SKM-1 treated with dmso at 0.1 percent for 144 hours (cell line): ENCODE results near the gene DNAJC5G.
"Not testable (repeated sequence)": the region's sequence is repeated elsewhere in the genome, so short reads cannot be mapped to it uniquely, and the experiment has no call there.

Source experiments
- DNase-seq: peaks from one replicate; lab custom pipeline; 2025; ENCODE audit not compliant: unreplicated experiment; lab: John Stamatoyannopoulos, UW

Gene DNAJC5G

DNA sequence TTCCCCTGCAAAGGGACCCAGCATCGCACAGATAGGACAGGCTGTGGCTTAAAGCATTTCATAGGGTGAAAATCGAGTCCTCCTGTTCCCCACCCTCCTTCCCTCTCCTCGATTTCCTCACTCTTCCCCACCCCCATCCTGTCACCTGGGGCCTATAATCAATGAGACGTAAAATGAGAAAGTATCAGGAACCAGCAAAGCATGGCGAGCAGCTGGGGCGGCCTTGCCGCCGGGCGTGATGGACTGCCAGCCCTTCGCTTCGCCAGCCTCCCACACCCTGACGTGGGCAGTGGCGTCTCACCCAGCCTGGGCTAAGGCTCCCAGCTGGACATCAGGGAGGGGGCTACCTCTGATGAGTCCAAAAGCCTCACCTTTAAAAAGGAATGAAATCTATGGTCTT is 23.5 kb upstream of the DNAJC5G start:
- no peak for DNase-seq

DNA sequence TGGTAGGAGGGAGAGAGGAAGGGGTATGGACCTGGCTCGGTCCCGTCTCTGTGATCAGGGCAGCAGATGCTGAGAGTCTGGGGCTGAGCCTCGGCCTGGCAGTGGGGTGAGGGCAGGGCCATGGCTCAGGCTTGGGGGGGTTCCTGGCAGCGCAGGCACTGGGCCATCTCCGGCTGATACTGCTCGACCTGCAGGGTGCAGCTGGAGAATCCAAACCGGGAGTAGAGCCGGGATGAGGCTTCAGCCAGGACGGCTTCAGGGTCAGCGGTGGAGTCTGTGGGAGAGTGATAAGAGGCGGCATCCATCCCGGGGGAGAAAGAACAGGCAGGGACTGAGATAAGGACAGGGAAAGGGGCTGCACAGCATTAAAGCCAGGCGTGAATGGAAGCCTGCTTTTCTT is 20.0 kb upstream of the DNAJC5G start:
- DNase-seq = no peak

DNA sequence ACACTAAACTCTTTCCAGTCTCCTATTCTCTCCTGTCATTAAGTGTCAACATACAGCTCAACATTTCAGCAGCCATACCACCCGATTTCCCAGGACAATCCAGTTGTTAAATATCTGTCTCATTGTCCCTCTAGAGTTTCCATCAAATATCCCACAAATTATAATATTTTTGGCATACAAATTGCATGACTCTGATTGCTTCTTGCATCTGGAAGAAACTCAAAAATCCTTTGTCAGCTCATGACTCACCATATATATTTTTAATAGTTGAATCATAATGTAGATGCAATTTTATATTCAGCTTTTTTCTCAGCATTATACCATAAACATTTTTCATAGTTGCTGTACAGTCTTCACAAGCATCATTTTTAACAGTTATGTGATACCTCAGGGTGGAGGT is 19.6 kb upstream of the DNAJC5G start:
- no peak for DNase-seq

DNA sequence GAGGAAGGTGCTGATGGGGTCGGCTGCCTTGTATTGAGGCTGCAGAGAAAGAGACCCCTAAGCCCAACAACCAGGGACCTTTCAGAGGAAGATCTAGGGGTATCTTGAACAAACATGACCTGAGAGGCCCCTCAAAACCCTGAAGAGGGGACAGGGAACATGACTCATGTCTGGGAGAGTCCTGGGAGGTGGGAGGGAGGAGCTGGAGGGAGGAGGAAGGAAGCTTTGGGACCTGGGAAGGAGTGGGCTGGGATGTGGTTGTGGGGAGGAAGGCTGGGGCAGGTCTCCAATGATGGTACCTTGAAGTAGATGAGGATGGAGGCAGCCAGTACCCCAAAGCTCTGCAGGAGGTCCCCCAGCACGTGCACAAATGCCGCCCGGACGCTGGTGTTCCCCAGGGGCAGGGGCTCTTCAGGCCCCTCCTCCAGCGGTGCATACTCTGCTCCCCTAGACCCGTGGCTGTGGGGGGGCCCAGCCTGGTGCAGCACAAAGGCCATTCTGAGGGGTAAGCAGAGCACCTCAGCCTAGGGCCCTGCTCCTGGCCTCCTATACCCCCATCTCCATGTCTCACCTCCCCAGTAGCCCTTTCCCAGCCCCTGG is 18.3 kb upstream of the DNAJC5G start:
- no peak for DNase-seq

DNA sequence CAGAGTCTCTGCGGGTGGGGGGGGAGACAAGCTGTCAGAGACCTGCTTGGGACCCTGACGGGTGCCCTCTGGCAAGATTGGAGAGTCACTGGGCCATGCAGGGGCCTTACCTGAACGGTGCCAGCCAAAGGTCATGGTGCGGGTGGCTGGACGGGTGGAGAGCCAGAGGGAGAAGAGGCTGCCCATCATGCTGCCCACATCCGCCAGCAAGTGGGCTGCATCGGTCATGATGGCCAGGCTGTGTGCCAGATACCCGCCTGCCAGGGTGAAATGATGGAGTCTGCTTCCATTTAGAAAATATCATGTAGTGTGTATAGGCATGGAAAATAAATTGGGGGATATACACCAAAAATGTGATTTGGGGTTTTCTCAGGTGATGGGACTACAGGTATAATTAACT is 17.2 kb upstream of the DNAJC5G start:
- DNase-seq = no peak

DNA sequence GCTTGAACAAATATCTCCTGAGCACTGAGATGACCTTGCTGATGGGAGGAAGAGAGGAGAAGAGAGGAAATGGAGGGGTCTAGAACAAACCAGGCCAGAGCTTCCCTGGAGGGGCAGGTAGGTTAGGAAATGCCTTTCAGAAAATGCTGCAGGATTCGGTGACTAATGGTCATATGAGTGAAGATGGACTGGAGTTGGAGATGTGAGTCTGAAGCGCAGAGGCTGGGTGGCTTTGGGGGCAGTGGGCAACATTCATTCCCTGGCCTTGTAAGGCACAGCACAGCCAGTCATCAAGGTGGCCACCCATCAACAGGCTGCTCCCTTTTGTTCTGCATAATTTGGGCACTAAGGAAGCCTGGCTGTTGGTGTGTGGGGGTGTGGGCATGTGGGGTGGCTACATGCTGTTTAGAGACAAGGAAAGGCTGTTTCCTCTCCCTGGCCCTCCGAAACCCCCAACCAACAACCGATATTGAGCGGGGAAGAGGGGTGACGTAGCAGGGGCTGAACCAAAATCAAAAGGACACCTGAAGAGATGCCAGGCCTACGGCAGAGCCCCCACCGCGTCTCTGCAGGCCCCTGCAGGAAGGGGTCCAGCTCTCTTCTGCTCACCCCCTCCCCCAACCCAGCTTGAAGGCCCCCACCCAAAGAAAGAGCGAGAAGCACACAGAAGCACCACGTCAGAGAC is 13.8 kb upstream of the DNAJC5G start:
- no peak for DNase-seq

DNA sequence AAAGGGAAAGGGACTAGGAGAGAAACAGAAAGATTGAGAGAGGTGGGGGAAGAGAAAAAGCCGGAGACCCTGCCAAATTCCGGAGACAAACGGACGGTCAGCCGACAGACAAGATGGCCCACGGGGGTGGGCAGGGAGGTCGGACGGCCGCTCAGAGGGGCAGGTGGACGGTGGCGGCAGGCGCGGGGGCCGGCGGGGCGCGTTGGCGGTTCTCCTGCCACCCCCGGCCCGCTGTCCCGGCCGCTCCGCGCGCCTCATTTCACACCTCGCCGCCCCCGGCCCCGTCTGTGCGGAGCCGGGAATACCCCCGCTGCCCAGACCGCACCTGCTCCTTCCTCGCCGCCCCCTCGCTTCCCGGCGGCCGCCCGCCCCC is 13.3 kb upstream of the DNAJC5G start:
- no peak for DNase-seq

DNA sequence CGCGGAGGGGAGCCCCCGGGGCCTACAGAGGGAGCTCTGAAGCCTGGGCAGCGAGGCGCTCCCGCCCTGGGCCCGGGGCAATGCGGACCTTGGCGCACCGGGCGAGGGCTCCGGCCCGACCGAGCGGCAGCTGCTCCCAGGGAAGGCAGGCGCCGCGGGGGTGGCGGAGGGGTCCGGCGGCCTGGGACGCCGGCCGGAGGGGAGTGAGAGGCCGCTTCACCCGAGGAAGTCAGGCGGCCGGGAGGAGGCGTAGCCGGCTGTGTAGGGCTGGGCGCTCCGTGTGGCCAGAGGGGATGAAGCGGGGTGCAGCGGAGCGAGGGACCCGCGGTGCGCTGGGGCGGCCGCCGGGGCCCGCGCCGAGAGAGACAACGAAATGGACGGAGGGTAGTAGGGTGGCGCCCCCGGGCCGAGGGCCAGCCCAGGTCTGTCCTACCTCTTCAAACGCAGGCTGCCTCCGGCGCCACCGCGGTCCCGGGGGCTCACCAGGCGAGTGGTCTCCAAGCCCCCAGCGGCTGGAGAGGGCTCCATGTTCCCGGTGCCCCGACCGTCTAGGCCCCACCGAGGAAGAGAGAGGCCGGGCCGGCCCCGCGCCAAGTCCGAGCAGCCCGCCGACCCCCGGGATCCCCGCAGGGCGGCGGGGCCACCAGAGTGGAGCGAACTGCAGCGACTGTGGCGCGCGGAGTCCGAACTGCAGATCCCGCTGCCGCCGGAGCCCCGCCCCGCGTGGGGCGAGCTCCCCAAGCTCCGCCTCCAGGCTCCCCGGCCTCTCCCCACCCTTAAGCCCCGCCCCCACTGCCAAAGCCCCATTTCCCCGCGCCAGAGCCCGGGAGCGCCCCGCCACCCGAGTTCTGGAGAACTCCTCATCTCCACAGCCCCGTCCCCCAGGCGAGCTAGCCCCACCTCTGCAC is 12.6 kb upstream of the DNAJC5G start, which contains the start of gene SLC30A3:
SLC30A3 (minus strand) TSS at position 669 of the 908 bp plus-strand sequence; CDS start at position 528, 141 bp downstream.
- no peak for DNase-seq

DNA sequence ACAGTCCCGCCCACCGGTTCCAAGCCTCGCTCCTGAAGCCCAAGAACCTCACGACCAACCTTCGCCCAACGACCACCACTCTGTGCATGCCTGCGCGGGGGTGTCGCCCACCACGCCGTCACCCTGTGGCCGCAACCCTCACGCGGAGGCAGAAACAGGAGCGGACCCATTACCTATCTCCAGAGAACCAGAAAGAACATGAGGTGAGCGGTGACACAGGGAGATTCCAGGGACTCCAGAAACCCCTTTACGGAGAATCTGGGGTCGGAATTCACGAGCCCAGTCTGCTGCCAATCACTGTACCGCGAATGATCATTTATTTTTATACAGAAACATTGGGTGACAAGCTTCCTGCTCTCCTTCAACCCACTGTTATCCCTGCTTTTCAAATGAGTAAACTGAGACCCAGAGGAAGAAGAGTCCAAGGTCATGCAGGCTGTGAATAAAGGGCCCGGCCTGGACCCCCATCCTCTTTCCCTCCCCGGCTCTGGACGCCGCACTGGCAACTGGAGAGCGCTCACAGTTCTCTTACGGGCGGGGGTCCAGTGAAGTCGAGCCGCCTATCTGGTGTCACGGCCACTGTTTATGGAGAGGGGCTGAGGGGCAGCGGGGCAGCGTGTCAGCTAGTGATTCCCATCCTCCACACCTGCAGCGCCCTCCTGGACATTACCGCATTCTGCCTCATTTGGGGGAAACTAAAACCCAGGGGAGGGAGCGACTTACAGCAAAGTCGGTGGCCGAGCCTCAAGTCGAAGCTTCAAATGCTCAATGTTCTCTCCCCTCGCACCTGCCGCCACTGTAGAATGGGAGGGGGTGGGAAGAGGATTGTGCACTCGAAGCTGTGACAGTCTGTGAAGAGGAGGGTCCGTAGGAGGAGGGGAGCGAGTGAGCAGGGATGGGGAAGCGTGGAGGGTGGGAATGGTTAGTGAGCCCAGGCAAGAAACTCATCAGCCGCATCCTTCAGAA is 11.7 kb upstream of the DNAJC5G start:
- no peak for DNase-seq

DNA sequence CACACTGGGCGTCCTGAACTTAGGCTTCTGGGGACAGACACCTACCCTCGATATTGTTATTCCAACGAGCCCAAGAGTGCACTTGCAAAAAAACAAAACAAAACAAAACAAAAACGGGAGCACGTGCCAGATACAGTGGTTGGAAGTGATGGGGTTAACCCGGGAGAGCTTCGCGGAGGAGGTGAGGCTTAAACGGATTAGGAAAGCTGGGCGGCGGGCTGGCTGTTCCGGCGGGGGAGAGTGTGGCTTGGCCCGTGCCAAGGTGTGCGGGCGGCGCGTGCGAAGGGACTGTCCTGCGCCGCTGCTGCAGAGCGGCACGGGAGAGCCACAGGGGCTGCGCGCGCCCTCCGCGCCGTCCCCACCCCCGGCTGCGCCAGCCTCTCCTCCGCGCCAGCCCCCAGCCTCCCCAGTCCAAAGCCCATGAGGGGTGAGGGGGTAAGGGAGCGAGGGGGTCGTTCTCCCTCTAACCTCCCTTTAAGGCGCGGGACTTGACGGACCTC is 10.9 kb upstream of the DNAJC5G start:
- DNase-seq = no peak

DNA sequence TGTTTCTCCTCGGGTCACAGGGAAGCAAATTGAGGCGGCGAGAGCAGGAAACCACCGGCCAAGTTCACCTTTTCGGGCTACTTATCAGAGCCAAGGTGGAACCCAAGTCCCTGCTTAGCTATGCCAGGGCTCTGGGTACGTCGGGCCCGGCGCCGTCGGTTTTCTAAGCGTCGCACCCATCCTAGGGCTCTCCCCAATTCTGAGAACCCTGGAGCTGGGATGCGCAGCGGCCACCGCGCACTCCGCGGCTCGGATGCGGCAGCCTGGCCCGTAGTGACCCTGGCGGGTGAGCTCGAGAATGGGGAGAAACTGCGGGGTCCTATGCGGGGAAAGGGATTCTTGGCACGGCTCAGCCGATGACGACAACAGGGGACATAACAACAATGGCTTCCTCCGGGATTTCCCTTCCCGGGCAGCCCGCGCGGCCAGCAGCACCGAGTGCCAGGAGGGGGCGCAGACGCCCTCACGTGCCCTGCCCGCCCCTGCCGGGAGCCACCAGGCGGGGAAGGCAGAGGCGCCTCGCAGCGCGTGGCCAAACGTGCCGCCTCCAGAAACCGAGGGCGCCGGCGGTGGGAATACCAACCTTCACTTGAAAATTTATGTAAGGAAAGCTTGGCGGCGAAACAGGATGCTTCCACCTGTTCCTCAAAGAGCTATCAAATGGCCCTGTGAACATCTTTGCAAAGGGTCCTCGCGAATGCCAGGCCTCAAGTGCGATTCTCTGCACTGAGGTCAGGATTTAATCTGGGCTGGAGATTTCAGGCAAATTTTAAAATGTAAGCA is 10.3 kb upstream of the DNAJC5G start:
- peak; percentile 35 for DNase-seq

DNA sequence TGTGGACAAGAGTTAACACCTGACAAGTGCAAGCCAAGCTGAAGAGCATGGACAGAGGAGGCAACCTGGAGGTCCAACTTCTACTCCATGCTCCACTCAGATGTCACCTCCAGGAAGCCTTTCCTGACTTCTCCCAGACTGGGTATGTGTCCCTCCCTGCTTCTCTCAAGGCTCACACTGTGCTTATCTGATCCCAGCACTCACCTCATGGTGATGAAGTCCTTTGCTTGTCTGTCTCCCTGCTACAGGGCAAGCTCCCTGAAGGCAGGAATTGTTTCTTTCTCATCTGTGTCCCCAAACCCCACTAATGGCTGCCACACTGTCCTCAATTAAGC is 9.7 kb upstream of the DNAJC5G start:
- no peak for DNase-seq

DNA sequence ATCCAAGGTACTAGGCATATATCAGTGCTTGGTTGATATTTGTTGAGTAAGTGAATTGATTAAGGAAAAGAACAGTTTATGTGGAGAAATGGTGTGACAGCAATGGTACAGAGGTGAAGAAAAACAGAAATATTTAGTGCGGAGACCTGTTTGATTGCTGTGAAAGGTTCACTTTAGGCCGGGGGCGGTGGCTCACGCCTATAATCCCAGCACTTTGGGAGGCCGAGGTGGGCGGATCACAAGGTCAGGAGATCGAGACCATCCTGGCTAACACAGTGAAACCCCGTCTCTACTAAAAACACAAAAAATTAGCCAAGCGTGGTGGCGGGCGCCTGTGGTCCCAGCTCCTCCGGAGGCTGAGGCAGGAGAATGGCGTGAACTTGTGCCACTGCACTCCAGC is 6.9 kb upstream of the DNAJC5G start:
- not testable (repeated sequence) for DNase-seq

DNA sequence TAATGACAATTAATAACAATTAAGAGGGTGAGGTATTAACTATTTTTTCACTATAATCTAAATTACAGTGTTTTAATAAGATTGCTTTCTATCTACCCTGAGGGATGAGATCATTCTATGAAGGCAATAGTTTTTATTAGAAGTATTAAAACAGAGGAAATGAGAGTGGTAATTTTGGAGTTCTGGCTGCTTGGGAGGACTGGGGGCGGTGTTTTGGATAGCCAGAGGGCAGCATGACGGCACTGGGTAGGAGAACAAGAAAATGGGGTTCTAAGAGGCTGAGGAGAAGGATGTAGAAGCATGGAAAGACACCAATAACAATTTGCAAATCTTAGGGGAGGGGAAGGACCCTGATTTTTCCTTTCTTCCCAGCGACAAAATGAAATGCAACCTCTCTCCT is 5.1 kb upstream of the DNAJC5G start:
- no peak for DNase-seq

DNA sequence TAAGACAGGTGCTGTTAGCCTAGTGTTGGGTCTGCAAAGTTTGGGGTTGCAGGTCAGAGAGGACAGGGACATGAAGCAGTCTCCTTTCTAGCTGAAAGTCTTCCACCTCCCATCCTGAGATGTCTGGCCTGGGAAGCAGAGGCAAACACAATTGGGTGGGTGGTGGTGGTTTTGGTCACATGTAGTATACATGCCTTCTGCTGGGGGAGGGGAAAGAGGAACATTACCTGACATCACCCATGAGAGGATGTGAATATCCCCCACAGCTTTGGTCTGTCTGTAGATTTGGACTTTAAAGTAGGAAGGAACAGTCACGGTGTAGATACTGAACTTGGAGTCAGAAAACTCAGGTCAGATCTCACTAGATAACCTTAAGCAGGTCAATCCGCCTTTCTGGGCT is 4.6 kb upstream of the DNAJC5G start:
- DNase-seq = no peak

DNA sequence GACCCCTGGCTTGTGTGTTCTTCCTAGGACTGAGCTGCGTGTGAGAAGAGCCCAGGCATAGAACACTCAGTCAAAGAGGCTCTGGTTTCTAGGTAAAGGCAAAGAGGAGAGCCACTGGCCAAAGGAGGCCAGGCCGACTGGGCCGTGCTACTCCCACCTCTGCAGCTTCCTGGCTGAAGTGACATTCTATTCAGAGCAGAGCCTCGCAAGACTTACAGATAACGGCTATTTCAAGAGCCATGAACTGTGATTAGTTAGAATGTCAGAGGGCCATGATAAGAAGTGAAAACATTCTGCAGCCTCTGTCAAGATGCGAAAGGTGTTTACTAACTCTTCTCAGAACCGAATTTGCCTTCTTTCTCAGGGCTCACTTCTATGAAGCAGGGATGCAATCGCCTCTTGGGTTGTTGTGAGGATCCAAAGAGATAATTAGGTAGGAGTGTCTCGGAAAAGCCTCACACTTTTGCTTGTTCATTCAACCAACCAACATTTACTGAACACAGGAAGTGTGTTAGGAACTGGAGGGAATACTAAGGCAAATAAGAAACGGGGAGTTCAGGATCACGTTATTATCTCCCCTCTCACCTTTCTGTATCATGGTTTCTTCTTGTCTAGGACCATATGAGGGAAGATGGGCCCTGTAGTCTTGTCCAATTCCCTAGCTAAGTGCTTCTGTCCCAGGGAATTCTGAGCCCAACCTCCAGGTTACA is 3.4 kb upstream of the DNAJC5G start:
- DNase-seq = no peak

DNA sequence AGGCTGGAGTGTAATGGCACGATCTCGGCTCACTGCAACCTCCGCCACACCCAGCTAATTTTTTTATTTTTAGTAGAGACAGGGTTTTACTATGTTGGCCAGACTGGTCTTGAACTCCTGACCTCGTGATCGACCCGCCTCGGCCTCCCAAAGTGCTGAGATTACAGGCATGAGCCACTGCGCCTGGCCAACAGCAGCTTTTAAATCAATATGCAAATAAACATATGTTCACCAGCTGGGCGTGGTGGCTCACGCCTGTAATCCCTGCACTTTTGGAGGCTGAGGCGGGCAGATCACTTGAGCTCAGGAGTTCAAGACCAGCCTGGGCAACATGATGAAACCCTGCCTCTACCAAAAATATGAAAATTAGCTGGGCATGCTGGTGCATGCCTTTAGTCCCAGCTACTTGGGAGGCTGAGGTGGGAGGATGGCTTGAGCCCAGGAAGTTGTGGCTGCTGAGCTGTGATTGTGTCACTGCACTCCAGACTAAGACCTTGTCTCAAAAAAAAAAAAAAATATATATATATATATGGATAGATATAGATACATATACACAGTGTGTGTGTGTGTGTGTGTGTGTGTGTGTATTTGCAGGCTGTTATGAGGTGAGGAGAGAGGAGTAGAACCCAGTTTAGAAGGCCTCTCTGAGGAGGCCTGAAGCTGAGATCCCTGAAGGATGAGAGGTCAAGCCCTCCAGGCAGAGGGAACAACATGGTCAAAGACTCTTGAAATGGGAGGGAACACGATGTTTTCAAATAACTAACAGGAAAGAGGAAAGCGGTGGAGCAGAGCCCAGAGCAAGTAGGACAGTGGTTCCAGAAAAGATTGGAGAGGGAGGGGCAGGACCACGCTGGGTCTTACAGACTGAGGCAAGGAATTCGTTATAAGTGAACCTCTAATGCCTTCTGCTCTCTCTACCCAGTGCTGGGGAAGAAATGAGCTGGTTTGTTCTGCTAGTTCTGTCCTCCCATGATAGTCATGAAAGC is 2.4 kb upstream of the DNAJC5G start:
- DNase-seq = not testable (repeated sequence)

DNA sequence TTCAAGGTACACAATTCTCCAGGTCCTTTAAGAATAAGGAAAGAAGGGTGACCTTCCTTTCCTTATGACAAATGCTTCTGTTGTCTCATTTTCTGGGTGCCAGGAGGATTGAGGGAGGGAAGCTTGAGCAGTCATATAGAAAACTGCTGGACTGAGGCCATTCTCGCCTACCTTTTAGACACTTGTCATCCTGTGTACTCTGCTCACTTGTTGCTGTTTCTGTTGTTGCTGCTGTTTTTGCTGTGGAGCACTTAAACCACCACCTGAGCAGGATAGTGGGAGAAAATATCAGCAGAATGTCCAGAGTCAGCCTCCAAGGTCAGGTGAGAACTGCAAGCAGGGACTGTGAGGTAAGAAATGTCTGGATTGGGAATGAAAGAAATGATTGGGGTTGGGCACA is 2.8 kb downstream of the DNAJC5G start:
- no peak for DNase-seq
